ELF-1 (cell line): ENCODE results near the gene GLDC.

Experiments
- DNase-seq: peaks from one replicate; pipeline ENCODE4 v3.0.0-alpha.2; 2016; ENCODE audit warnings: low read depth, low spot score

The GLDC gene

GRCh38 chr9:6620796-6621195 lies 24.7 kb downstream of the GLDC start:
- DNase-seq: no peak

- DNase-seq: no peak
Observed at GRCh38 chr9:6620353-6620752, 25.2 kb downstream of the GLDC start.

- DNase-seq: no peak
Observed at GRCh38 chr9:6619909-6620308, 25.6 kb downstream of the GLDC start.

- DNase-seq: no peak
Observed at GRCh38 chr9:6616951-6617602, 28.5 kb downstream of the GLDC start.

GRCh38 chr9:6614489-6614888 lies 31.0 kb downstream of the GLDC start:
- DNase-seq: no peak

GRCh38 chr9:6611865-6612264 lies 33.7 kb downstream of the GLDC start:
- DNase-seq: no peak

- DNase-seq: no peak
Observed at GRCh38 chr9:6610073-6610472, 35.5 kb downstream of the GLDC start.

- DNase-seq: no peak
Observed at GRCh38 chr9:6609497-6610016, 36.0 kb downstream of the GLDC start.

- DNase-seq: no peak
Observed at GRCh38 chr9:6605202-6605601, 40.3 kb downstream of the GLDC start.

- no peak for DNase-seq
Observed at GRCh38 chr9:6600426-6600825, 45.1 kb downstream of the GLDC start.

GRCh38 chr9:6600006-6600405 lies 45.5 kb downstream of the GLDC start:
- DNase-seq: no peak

- DNase-seq: no peak
Observed at GRCh38 chr9:6598249-6598725, 47.2 kb downstream of the GLDC start.

- DNase-seq: no peak
Observed at GRCh38 chr9:6592791-6593190, 52.7 kb downstream of the GLDC start.

GRCh38 chr9:6592231-6592630 lies 53.3 kb downstream of the GLDC start:
- peak; percentile 16 for DNase-seq

- no peak for DNase-seq
Observed at GRCh38 chr9:6590772-6591384, 54.7 kb downstream of the GLDC start.

- DNase-seq: no peak
Observed at GRCh38 chr9:6590334-6590733, 55.2 kb downstream of the GLDC start.

GRCh38 chr9:6584881-6585597 lies 60.5 kb downstream of the GLDC start:
- DNase-seq: no peak

- no peak for DNase-seq
Observed at GRCh38 chr9:6581253-6581652, 64.3 kb downstream of the GLDC start.

- DNase-seq: no peak
Observed at GRCh38 chr9:6579613-6580012, 65.9 kb downstream of the GLDC start.

GRCh38 chr9:6576987-6577386 lies 68.5 kb downstream of the GLDC start:
- no peak for DNase-seq

GRCh38 chr9:6575324-6576034 lies 70.0 kb downstream of the GLDC start:
- no peak for DNase-seq

- DNase-seq: no peak
Observed at GRCh38 chr9:6567140-6567591, 78.4 kb downstream of the GLDC start.
